Activated T-cell treated with anti-CD3 and anti-CD28 coated beads, Interleukin-2, amount 50 U/mL, for 24 hours (primary cell): Measurements from ENCODE around the gene SUCO.

ENCODE experiments used
- DNase-seq: peaks from one replicate; pipeline ENCODE4 v3.0.0-alpha.2; 2020
- H3K27ac Mint-ChIP-seq: 2 replicates; pipeline ENCODE4 v1.8.0; 2020; ENCODE audit warnings: mild to moderate bottlenecking, mixed read lengths
- H3K27me3 Mint-ChIP-seq: 2 replicates; pipeline ENCODE4 v1.8.0; 2020; ENCODE audit warnings: mixed read lengths
- H3K36me3 Mint-ChIP-seq: 2 replicates; pipeline ENCODE4 v1.8.0; 2020; ENCODE audit warnings: low read depth, mixed read lengths
- H3K4me1 Mint-ChIP-seq: 2 replicates; pipeline ENCODE4 v1.8.0; 2020; ENCODE audit warnings: low read depth, mixed read lengths
- H3K4me3 Mint-ChIP-seq: 2 replicates; pipeline ENCODE4 v1.8.0; 2020; ENCODE audit warnings: mild to moderate bottlenecking, moderate library complexity, mixed read lengths
- H3K9me3 Mint-ChIP-seq: 2 replicates; pipeline ENCODE4 v1.8.0; 2020; ENCODE audit warnings: mixed read lengths

Gene SUCO

GRCh38 chr1:172650474-172651193 is 117.7 kb downstream of the SUCO start:
- Mint-ChIP-seq H3K4me3 (no peak overlapping the region), H3K36me3 (no peaks in the 10 kb centered on the region), H3K27me3 (peaks cover 6% of the 10 kb centered on the region), H3K4me1 (peaks cover 53% of the 10 kb centered on the region), H3K9me3 (peaks cover 6% of the 10 kb centered on the region), H3K27ac (no peak overlapping the region)
- no peak for DNase-seq

- peaks cover 4% of the 10 kb centered on the region for H3K9me3 Mint-ChIP-seq
- H3K4me3 Mint-ChIP-seq, result no peak overlapping the region
- H3K27me3 Mint-ChIP-seq, result peaks cover 6% of the 10 kb centered on the region
- H3K27ac Mint-ChIP-seq, result no peak overlapping the region
- DNase-seq, result no peak
- peaks cover 41% of the 10 kb centered on the region for H3K4me1 Mint-ChIP-seq
- no peaks in the 10 kb centered on the region for H3K36me3 Mint-ChIP-seq
Observed at GRCh38 chr1:172653015-172653709, 120.2 kb downstream of the SUCO start.

GRCh38 chr1:172654535-172654934 is 121.6 kb downstream of the SUCO start:
- H3K27me3 Mint-ChIP-seq, result peaks cover 6% of the 10 kb centered on the region
- H3K36me3 Mint-ChIP-seq, result peaks cover 7% of the 10 kb centered on the region
- no peak for DNase-seq
- peaks cover 4% of the 10 kb centered on the region for H3K9me3 Mint-ChIP-seq
- H3K27ac Mint-ChIP-seq, result peak overlapping the region; percentile 64
- H3K4me1 Mint-ChIP-seq, result peaks cover 50% of the 10 kb centered on the region
- H3K4me3 Mint-ChIP-seq, result no peak overlapping the region

- DNase-seq, result no peak
- Mint-ChIP-seq H3K4me1 (peaks cover 69% of the 10 kb centered on the region), H3K36me3 (peaks cover 26% of the 10 kb centered on the region), H3K27me3 (no peaks in the 10 kb centered on the region), H3K9me3 (peaks cover 4% of the 10 kb centered on the region), H3K27ac (no peak overlapping the region), H3K4me3 (no peak overlapping the region)
Observed at GRCh38 chr1:172656576-172656975, 123.6 kb downstream of the SUCO start.

GRCh38 chr1:172657586-172657985 is 124.6 kb downstream of the SUCO start:
- Mint-ChIP-seq H3K27ac (no peak overlapping the region), H3K36me3 (peaks cover 36% of the 10 kb centered on the region), H3K27me3 (no peaks in the 10 kb centered on the region), H3K9me3 (peaks cover 4% of the 10 kb centered on the region), H3K4me3 (no peak overlapping the region), H3K4me1 (peaks cover 79% of the 10 kb centered on the region)
- DNase-seq, result no peak

- no peaks in the 10 kb centered on the region for H3K27me3 Mint-ChIP-seq
- H3K4me1 Mint-ChIP-seq, result peaks cover 84% of the 10 kb centered on the region
- peak; percentile 76 for DNase-seq
- peak within 1 kb of the TSS; percentile 95 for H3K27ac Mint-ChIP-seq
- peaks cover 48% of the 10 kb centered on the region for H3K36me3 Mint-ChIP-seq
- peak within 1 kb of the TSS; percentile 92 for H3K4me3 Mint-ChIP-seq
- H3K9me3 Mint-ChIP-seq, result peaks cover 10% of the 10 kb centered on the region
Observed at GRCh38 chr1:172658871-172659453, 126.0 kb downstream of the SUCO start, which contains the start of gene FASLG. Gene FASLG, plus strand, starts transcription at chr1:172659103. Its CDS starts 99 bp downstream, at chr1:172659202.

- no peak for DNase-seq
- peak overlapping the region; percentile 92 for H3K4me3 Mint-ChIP-seq
- peaks cover 13% of the 10 kb centered on the region for H3K9me3 Mint-ChIP-seq
- H3K36me3 Mint-ChIP-seq, result peaks cover 69% of the 10 kb centered on the region
- no peaks in the 10 kb centered on the region for H3K27me3 Mint-ChIP-seq
- peak overlapping the region; percentile 82 for H3K27ac Mint-ChIP-seq
- H3K4me1 Mint-ChIP-seq, result peaks cover 86% of the 10 kb centered on the region
Observed at GRCh38 chr1:172661107-172661506, 128.2 kb downstream of the SUCO start.
